NCI-H1436 treated with DMSO at 0.1 percent for 48 hours (cell line): ENCODE results near the gene SNAI3.
A peak's percentile ranks its signal among the peaks of the same experiment; 100 is the strongest.

Source experiments
- DNase-seq: peaks from one replicate; lab custom pipeline; 2025; lab: John Stamatoyannopoulos, UW

Gene SNAI3

GRCh38 chr16:88649924-88650748 is 36.2 kb downstream of the SNAI3 start:
- DNase-seq: no peak

- DNase-seq: peak; percentile 54
Observed at GRCh38 chr16:88649195-88649923, 36.9 kb downstream of the SNAI3 start.

DNA sequence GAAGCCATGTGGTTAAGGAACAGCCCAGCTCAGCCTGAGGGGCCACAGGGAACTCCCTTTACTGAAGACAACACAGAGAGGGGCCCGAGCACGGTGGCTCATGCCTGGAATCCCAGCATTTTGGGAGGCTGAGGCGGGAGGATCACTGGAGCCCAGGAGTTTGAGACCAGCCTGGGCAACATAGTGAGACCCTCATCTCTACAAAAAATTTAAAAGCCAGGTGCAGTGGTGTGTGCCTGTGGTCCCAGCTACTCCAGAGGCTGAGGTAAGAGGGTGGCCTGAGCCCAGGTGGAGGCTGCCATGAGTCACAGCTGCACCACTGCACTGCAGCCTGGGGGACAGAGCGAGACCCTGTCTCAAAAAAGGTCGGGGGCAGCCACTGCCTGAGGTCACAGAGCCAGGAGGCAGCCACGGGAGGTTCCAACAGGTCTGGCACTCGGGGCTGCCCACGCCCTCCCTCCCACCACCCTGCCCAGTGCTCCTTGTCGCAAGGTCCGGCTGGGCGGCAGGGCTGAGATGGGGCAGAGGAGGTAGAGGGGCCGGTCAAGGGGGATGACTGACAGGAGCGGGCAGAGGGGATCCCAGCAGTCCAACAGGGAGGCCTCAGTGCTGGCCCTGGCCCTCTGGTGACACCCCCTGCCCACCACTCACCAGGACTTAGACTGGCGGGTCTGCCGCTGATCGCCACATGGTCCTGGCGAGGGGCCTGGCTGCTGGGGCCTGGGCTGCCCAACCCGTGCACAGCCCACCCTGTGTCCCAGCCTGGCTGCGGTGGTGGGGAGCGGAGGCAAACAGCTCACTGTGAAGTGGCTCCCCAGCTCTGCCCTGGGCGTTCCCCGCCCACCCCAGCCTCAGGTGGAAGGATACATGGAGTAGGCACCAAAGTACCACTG is 38.9 kb downstream of the SNAI3 start:
- DNase-seq: no peak

DNA sequence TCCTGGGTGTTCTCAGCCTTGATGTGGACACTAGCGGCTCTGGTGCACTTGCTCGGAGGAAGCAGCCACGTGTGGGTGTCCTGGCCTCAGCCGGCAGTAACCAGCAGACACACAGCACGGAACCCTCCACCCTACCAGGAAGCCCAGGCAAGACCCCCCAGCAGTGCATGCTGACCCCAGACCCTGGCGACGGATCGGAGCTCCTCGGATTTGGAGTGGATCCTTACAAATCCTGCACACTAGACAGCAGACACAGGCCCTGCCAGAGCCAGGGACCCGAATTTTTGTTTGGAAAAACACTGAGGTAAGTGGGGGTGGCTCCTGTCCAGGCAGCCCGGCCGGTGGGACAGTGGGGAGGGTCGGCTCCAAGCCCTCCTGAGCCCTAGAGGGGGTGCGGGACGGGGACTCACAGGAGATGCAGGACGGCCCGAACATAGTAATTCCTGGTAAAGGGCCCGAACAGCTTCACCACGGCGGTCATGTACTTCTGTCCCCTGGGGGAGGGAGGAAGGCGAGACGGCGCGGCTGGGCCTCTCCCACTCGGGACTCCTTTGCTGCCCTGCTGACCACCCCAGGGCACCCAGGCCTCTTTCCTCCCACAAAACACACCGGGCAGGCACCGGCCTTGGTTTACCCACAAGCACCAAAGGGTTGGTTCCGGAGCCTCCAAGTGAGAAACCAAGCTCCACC is 39.8 kb downstream of the SNAI3 start:
- DNase-seq: no peak

DNA sequence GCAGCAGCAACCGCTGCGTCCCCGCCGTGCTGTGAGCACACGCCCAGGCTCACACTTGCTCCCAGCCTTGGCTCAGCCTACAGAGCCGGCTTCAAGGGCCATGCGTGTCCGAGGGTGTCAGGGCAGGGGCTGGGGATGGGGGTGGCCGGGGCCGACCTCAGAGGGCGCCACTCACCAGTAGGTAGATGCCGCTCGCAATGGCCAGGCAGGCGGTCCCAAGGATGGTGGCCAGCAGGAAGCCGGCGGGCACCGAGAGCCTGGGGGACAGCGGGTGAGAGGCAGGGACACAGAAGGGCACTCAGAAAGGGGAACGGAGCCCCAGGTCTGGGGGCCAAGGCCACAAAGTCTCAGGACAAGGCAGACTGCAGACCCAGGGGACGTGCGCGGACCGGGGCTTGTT is 40.4 kb downstream of the SNAI3 start:
- DNase-seq: no peak

GRCh38 chr16:88645455-88645854 is 40.9 kb downstream of the SNAI3 start:
- no peak for DNase-seq

GRCh38 chr16:88643644-88643932 is 42.7 kb downstream of the SNAI3 start:
- no peak for DNase-seq

GRCh38 chr16:88642881-88643643 is 43.2 kb downstream of the SNAI3 start:
- no peak for DNase-seq

- DNase-seq: no peak
Observed at GRCh38 chr16:88640498-88641247, 45.6 kb downstream of the SNAI3 start.

- no peak for DNase-seq
Observed at GRCh38 chr16:88640039-88640495, 46.2 kb downstream of the SNAI3 start.

- DNase-seq: no peak
Observed at GRCh38 chr16:88639231-88640038, 46.9 kb downstream of the SNAI3 start.

DNA sequence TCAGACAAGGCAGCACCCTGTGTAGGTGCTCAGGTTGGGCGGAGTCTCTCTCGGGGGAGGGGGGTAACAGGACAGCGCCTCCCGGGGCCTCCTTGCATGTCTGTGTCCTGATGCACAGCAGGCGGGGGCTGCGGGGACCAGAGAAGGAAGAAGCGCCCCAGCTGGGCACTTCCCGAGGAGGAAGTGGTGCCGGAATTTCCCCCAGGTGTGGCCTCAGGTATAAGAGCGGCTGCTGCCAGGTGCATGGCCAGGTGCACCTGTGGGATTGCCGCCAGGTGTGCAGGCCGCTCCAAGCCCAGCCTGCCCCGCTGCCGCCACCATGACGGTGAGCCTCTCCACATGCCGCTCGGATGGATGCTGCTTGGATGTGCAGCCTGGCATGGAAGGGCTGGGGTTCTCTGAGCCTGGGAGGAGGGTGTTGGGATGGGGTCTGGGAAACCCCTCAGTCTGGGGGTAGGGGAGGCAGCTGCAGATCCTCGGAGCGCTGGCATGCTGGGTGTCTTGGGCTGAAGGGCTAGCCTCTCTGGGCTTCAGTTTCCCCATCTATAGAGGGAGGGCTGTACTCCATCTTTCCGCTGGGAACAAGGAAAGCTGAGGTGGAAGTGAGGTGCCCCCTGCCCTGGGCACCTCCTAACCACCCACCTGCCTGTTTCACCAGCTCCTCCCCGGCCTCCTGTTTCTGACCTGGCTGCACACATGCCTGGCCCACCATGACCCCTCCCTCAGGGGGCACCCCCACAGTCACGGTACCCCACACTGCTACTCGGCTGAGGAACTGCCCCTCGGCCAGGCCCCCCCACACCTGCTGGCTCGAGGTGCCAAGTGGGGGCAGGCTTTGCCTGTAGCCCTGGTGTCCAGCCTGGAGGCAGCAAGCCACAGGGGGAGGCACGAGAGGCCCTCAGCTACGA is 47.7 kb downstream of the SNAI3 start, which contains the start of gene IL17C:
Gene IL17C, plus strand, starts transcription at position 250 of the 908 bp plus-strand sequence. Its CDS starts 70 bp downstream, at position 320.
- no peak for DNase-seq

DNA sequence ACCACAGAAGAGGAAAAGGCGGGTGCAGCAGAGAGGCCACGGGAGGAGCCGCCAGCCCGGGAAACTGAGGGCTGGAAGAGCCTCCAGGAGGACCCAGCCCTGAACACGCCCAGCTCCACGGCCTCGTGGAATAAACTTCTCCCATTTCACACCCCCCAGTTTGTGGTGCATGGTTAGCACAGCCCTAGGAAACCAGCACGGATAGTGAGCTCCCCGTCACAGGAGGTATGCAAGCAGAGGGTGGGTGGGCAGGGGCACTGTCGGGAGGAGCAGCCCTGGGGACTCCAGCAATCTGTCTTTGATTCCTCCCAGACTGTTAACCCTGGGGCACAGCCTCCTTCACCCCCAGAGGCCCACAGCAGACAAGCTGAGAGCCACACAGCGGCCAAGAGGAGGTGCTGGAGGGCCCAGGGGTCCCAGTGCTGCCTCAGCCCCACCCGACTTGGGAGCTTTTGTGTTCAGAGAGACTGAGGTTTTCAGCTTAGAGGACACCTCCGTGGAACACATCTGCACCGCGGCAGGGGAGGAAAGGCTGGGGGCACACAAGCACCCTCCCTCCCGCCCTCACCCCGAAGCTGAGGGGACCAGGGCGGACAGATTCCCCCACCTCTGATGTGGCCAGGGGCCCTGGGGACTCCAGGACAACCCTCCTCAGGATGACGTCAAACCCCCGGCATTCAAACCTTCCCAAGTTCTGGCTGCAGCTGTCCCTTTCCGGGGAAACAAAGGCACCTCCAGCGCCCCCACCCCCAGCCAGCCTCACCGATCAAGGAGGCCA is 49.6 kb downstream of the SNAI3 start:
- DNase-seq: no peak

DNA sequence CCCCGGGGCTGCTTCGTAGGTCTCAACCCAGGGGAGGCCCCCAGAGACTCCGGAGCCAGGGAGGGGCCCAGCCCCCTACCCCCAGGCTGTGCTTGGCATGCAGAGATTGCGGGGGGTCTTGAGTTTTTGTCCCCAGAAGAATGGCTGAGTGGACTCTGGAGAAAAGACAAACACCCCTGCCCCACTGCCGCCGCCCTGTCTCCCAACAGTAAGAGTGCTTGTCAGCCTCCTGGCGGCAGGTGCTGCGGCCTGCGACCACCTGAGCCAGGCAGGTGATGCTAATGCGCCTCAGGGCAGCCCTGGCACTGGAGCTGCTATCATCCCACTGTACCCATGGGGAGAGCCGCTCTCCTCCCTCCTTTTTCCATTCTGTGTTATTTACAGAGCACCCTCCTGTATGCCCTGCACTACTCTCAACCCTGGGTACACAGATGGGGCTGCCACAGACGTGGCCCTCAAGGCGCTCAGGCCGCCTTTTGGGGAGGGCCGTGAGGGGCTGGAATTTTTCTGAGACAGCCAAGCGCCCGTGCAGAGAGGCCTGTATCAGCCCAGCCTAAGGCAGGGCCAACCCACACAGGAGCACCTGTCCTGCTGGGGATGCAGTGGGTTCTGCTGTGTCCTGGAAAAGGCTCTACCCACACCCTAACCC is 50.5 kb downstream of the SNAI3 start:
- peak; percentile 50 for DNase-seq

DNA sequence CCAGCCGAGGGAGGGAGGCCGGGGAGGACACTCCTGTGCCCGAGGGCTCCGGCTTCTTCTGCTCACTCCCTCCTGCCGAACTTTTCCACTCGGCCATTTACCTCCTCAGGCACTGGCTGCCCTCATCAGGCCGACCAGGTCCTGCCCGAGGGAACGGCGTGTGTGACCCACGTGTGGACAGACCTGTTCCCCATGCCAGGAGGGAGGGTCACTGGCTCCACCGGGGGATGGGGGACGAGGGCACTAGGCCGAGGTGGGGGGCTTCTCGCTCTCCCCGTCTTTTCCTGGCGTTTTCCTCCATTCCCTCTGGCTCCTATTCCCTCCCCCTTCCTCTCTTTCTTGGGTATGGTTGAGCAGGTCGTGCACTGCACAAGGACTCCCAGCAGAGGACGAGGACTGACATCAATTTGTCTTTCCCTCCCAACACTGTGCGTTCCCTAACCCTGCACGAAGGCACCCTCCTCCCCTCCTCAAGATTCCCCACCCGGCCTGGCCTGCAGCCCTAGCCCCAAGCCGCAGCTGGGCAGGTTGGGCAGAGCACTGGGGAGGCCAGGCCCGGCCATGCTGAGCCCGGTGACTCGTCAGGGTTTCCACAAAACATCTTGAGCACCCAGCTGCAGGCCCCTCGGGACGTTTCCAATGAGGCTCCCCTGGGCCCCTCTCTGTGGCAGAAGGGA is 51.2 kb downstream of the SNAI3 start:
- DNase-seq: no peak
